Retinal pigment epithelial cell (primary cell): ENCODE results near the gene LSG1.

Experiments used
- DNase-seq: peaks from one replicate; pipeline ENCODE4 v3.0.0-alpha.2; 2010; ENCODE audit warnings: low read depth
- H3K4me3 ChIP-seq: 2 replicates; pipeline ENCODE4 v1.5.1; 2011; ENCODE audit warnings: mild to moderate bottlenecking, low read length, control low read depth, moderate library complexity
- CTCF ChIP-seq: conservative IDR thresholded peaks from 2 replicates; pipeline ENCODE4 v1.5.1; 2011; ENCODE audit warnings: low read depth, low read length, control low read depth, inconsistent platforms

LSG1 gene

GRCh38 chr3:194672876-194673275, 885 bp upstream of the LSG1 start:
- DNase-seq = no peak
- TF ChIP-seq CTCF = no peak
- H3K4me3 ChIP-seq = peak overlapping the region; percentile 93

- TF ChIP-seq CTCF = peak; percentile 58
- peak overlapping the region; percentile 93 for H3K4me3 ChIP-seq
- DNase-seq = no peak
Measured at GRCh38 chr3:194671511-194671899, 486 bp downstream of the LSG1 start.

- no peak overlapping the region for H3K4me3 ChIP-seq
- no peak for TF ChIP-seq CTCF
- no peak for DNase-seq
Measured at GRCh38 chr3:194667363-194667762, 4.6 kb downstream of the LSG1 start.

GRCh38 chr3:194664857-194665256, 7.1 kb downstream of the LSG1 start:
- H3K4me3 ChIP-seq = no peak overlapping the region
- no peak for DNase-seq
- no peak for TF ChIP-seq CTCF

- H3K4me3 ChIP-seq = no peak overlapping the region
- no peak for DNase-seq
- TF ChIP-seq CTCF = no peak
Measured at GRCh38 chr3:194661946-194662345, 10.0 kb downstream of the LSG1 start.

GRCh38 chr3:194661374-194661773, 10.6 kb downstream of the LSG1 start:
- H3K4me3 ChIP-seq = no peak overlapping the region
- no peak for DNase-seq

GRCh38 chr3:194659778-194660177, 12.2 kb downstream of the LSG1 start:
- H3K4me3 ChIP-seq = no peak overlapping the region
- TF ChIP-seq CTCF = no peak
- no peak for DNase-seq

More at GRCh38 chr3:194661374-194661773, 10.6 kb downstream of the LSG1 start:
- TF ChIP-seq CTCF = no peak
